Neural cell (in vitro differentiated cells): ENCODE data around the gene ARL2BP. TPM values are rescaled to one million over a fixed set of nuclear protein-coding genes. Genes with fewer than 3 reads are reported as not detected.

ENCODE experiments used
- H2AFZ ChIP-seq: fragments of 200-600, 300-800 bp; sonication (generic), shearing (Covaris generic); 2 replicates; pipeline ENCODE4 v1.6.0; 2014; ENCODE audit warnings: low read depth, mild to moderate bottlenecking, antibody characterized with exemption, low read length, moderate library complexity
- H3F3A ChIP-seq: fragments of 200-600 bp; shearing (Covaris generic); 2 replicates; pipeline ENCODE4 v1.6.1; 2016; ENCODE audit warnings: mild to moderate bottlenecking, moderate library complexity, mixed read lengths, antibody characterized with exemption, low read length; ENCODE audit not compliant: insufficient read depth, poor library complexity, severe bottlenecking
- H3K27ac ChIP-seq: fragments of 200-600, 300-800 bp; sonication (generic), shearing (Covaris generic); 2 replicates; pipeline ENCODE4 v1.5.1; 2014; ENCODE audit warnings: mild to moderate bottlenecking, low read length, moderate library complexity
- H3K27me3 ChIP-seq: fragments of 300-800, 200-600 bp; sonication (generic), shearing (Covaris generic); 2 replicates; pipeline ENCODE4 v1.6.0; 2014; ENCODE audit warnings: mild to moderate bottlenecking, low read depth, low read length, moderate library complexity; ENCODE audit not compliant: insufficient read depth
- H3K36me3 ChIP-seq: fragments of 300-800, 200-600 bp; sonication (generic), shearing (Covaris generic); 2 replicates; pipeline ENCODE4 v1.5.1; 2014; ENCODE audit warnings: mild to moderate bottlenecking, antibody characterized with exemption, low read length, moderate library complexity; ENCODE audit not compliant: insufficient read depth
- H3K4me2 ChIP-seq: fragments of 300-800, 200-600 bp; sonication (generic), shearing (Covaris generic); 2 replicates; pipeline ENCODE4 v1.6.0; 2014; ENCODE audit warnings: mild to moderate bottlenecking, low read length
- H3K4me3 ChIP-seq: fragments of 300-800, 200-600 bp; sonication (generic), shearing (Covaris generic); 2 replicates; pipeline ENCODE4 v1.5.1; 2014; ENCODE audit warnings: mild to moderate bottlenecking, low read length, moderate library complexity
- H3K79me2 ChIP-seq: fragments of 200-600 bp; shearing (Covaris generic); replicated peaks from 2 replicates; pipeline ENCODE4 v1.6.0; 2014; ENCODE audit warnings: mild to moderate bottlenecking, low read length, moderate library complexity; ENCODE audit not compliant: insufficient read depth
- H3K9ac ChIP-seq: fragments of 300-800, 200-600 bp; sonication (generic), shearing (Covaris generic); 2 replicates; pipeline ENCODE4 v1.6.1; 2016; ENCODE audit warnings: mild to moderate bottlenecking, low read length, mixed read lengths
- H3K9me2 ChIP-seq: fragments of 200-600 bp; shearing (Covaris generic); 2 replicates; pipeline ENCODE4 v1.6.1; 2016; ENCODE audit warnings: mild to moderate bottlenecking, low read length, mixed read lengths; ENCODE audit not compliant: insufficient read depth
- H3K9me3 ChIP-seq: fragments of 200-600, 300-800 bp; sonication (generic), shearing (Covaris generic); 2 replicates; pipeline ENCODE4 v1.6.1; 2016; ENCODE audit warnings: mild to moderate bottlenecking, mixed run types, low read length, moderate library complexity, mixed read lengths
- H4K20me1 ChIP-seq: fragments of 200-600 bp; shearing (Covaris generic); 2 replicates; pipeline ENCODE4 v1.6.1; 2016; ENCODE audit warnings: mild to moderate bottlenecking, mixed run types; ENCODE audit not compliant: insufficient read depth
- CTCF ChIP-seq: fragments of 450-650 bp; IDR thresholded peaks from 2 replicates; pipeline ENCODE4 v1.5.1; 2014; ENCODE audit warnings: antibody characterized with exemption, mild to moderate bottlenecking, moderate library complexity; ENCODE audit not compliant: poor library complexity, severe bottlenecking
- EP300 ChIP-seq: fragments of 450-650 bp; conservative IDR thresholded peaks from 2 replicates; pipeline ENCODE4 v1.6.1; 2014; ENCODE audit warnings: antibody characterized with exemption, mild to moderate bottlenecking, moderate library complexity; ENCODE audit not compliant: poor library complexity, severe bottlenecking
- EZH2 ChIP-seq: fragments of 200-600, 300-800 bp; shearing (Covaris generic), sonication (generic); IDR thresholded peaks from 2 replicates; pipeline ENCODE4 v1.6.1; 2014; ENCODE audit warnings: antibody characterized with exemption, low read length, borderline replicate concordance, mild to moderate bottlenecking; ENCODE audit not compliant: insufficient read depth, poor library complexity, severe bottlenecking
- MXI1 ChIP-seq: fragments of 450-650 bp; conservative IDR thresholded peaks from 2 replicates; pipeline ENCODE4 v1.6.1; 2014; ENCODE audit warnings: antibody characterized with exemption, mild to moderate bottlenecking; ENCODE audit not compliant: poor library complexity, severe bottlenecking
- POLR2AphosphoS5 ChIP-seq: IDR thresholded peaks from 2 replicates; pipeline ENCODE4 v1.6.1; 2012
- RAD21 ChIP-seq: fragments of 450-650 bp; conservative IDR thresholded peaks from 2 replicates; pipeline ENCODE4 v1.6.1; 2014; ENCODE audit warnings: antibody characterized with exemption, mild to moderate bottlenecking, moderate library complexity
- REST ChIP-seq: IDR thresholded peaks from 2 replicates; pipeline ENCODE4 v1.6.1; 2012; ENCODE audit warnings: borderline replicate concordance
- SMC3 ChIP-seq: fragments of 450-650 bp; conservative IDR thresholded peaks from 2 replicates; pipeline ENCODE4 v1.6.1; 2014; ENCODE audit warnings: antibody characterized with exemption, mild to moderate bottlenecking, moderate library complexity; ENCODE audit not compliant: poor library complexity
- TAF1 ChIP-seq: IDR thresholded peaks from 2 replicates; pipeline ENCODE4 v1.6.1; 2012; ENCODE audit warnings: low read depth
- polyA plus RNA-seq: library from polyadenylated mRNA; depleted of rRNA; stranded (reverse); fragments of >200 nt; gene quantifications from 2 replicates; pipeline ENCODE4 v1.2.3, GENCODE V29; 2014

Gene ARL2BP
- polyA plus RNA-seq, 1 donor from 2014 or later, result 153 TPM

GRCh38 chr16:57242650-57243049 is 2.4 kb upstream of the ARL2BP start:
- TF ChIP-seq REST, result no peak
- TF ChIP-seq RAD21, result no peak
- no peak for TF ChIP-seq EZH2
- TF ChIP-seq CTCF, result no peak
- no peak for TF ChIP-seq POLR2AphosphoS5
- no peak for TF ChIP-seq TAF1
- TF ChIP-seq EP300, result no peak
- no peak for TF ChIP-seq MXI1
- TF ChIP-seq SMC3, result no peak
- Histone ChIP-seq H3K9ac (no peak overlapping the region), H2AFZ (no peak overlapping the region), H3K27me3 (no peaks in the 10 kb centered on the region), H4K20me1 (no peaks in the 10 kb centered on the region), H3K4me2 (no peak overlapping the region), H3K27ac (no peak overlapping the region), H3K79me2 (peaks cover 15% of the 10 kb centered on the region), H3K9me2 (no peaks in the 10 kb centered on the region), H3K9me3 (no peaks in the 10 kb centered on the region), H3F3A (peaks cover 5% of the 10 kb centered on the region), H3K36me3 (no peaks in the 10 kb centered on the region), H3K4me3 (no peak overlapping the region)

GRCh38 chr16:57244463-57244766 is 644 bp upstream of the ARL2BP start:
- no peak for TF ChIP-seq MXI1
- H3K27ac ChIP-seq, result peak overlapping the region; percentile 46
- peak overlapping the region; percentile 51 for H3K9ac ChIP-seq

More at GRCh38 chr16:57244463-57244766, 644 bp upstream of the ARL2BP start:
- Histone ChIP-seq H2AFZ (peak overlapping the region; percentile 18), H3K36me3 (no peaks in the 10 kb centered on the region), H3K79me2 (peaks cover 15% of the 10 kb centered on the region), H3F3A (peaks cover 5% of the 10 kb centered on the region), H3K9me2 (no peaks in the 10 kb centered on the region), H3K9me3 (no peaks in the 10 kb centered on the region), H3K4me2 (peak overlapping the region; percentile 18), H4K20me1 (no peaks in the 10 kb centered on the region), H3K4me3 (peak overlapping the region; percentile 87), H3K27me3 (no peaks in the 10 kb centered on the region)
